Fibroblast of pulmonary artery (primary cell): ENCODE data around the gene FAAP20.

Source experiments
- DNase-seq: peaks from one replicate; pipeline ENCODE4 v3.0.0-alpha.2; 2010; ENCODE audit warnings: low read depth
- H3K4me3 ChIP-seq: replicated peaks from 2 replicates; pipeline ENCODE4 v1.5.1; 2011; ENCODE audit warnings: low read depth, mild to moderate bottlenecking, control low read depth, low read length, moderate library complexity
- TF ChIP-seq, protein P1 (sequence below): IDR thresholded peaks from 2 replicates; pipeline ENCODE4 v1.5.1; 2011; ENCODE audit warnings: mild to moderate bottlenecking, control low read depth, low read length, inconsistent platforms; ENCODE audit errors: missing control alignments

The FAAP20 gene

DNA sequence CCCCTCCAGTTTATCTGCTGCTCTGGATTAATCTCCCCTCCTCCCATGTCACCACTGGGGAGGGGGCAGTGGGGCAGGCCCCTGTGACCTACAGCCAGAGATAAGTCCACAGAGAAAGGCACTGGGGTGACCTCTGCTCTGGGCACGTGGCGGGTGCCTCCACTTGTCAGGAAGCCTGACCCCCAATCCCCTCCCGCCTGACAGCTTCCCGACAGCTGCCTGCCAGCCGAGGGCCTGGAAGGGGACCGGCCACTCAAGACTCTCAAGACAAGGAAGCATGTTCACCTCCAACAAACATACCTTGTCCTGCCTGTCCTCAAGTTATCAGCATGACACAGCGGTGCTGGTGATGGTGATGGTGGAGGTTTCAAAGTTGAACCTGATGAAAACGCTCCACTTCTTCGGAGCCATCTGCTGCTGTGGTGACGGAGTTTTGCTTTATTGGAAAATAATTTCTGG is 3.2 kb upstream of the FAAP20 start:
- DNase-seq: no peak
- TF ChIP-seq, protein P1, sequence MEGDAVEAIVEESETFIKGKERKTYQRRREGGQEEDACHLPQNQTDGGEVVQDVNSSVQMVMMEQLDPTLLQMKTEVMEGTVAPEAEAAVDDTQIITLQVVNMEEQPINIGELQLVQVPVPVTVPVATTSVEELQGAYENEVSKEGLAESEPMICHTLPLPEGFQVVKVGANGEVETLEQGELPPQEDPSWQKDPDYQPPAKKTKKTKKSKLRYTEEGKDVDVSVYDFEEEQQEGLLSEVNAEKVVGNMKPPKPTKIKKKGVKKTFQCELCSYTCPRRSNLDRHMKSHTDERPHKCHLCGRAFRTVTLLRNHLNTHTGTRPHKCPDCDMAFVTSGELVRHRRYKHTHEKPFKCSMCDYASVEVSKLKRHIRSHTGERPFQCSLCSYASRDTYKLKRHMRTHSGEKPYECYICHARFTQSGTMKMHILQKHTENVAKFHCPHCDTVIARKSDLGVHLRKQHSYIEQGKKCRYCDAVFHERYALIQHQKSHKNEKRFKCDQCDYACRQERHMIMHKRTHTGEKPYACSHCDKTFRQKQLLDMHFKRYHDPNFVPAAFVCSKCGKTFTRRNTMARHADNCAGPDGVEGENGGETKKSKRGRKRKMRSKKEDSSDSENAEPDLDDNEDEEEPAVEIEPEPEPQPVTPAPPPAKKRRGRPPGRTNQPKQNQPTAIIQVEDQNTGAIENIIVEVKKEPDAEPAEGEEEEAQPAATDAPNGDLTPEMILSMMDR: no peak
- no peak overlapping the region for H3K4me3 ChIP-seq

DNA sequence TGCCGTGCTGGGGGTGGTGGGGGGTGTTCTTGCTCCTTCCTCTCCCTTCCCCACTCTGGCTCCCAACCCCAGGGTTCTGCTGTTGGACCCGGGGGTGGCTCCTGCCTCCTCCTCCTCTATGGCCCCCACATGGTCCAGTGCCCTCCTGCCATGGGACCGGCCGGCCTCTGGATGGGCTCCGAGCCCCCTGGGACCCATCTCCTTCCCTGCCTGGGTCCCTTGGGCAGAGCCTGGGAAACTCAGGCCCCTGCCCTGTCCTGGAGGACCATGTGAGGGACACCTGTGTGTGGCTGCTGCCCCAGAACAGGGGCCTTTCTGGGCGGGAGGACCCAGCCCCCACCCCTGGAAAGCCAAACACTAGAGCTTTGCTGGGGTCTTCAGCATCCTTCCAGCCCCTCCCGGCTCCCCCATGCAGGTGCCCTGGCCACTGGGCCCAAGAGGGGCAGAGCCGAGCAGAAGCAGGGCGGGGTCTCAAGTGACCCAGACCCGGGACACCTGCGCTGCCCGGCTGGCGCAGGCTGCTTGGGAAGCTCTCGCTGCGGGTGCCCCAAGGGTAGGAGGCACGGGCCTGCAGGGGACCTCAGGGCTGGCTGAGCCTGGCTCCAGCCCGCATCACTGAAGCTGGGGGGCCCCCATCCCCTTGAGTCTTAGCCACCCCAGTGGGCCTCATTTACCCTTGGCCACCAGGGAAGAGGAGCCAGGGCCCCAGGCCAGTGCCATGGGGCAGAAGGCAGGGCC is 2.5 kb upstream of the FAAP20 start:
- H3K4me3 ChIP-seq: no peak overlapping the region
- DNase-seq: no peak
- TF ChIP-seq, protein P1: no peak

DNA sequence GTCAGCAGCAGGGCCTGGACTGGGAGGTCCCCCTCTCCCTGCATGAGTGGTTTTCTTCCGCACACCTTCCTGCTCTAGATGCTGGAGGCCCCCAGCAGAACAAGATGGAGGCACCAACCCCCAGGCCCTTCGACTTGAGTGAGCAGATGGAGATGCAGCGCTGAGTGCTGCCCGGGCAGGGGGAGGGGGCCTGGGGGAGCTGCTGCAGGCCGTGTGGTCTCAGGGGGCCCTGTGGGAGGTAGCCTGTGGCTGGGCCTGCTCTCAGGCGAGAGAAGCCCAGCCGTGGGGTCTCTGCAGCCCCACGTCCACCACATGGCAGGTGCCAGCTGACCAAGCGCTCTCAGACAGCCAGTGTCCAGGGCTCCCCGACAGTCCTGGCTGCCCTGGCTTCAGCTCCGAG is 1.2 kb upstream of the FAAP20 start:
- no peak for DNase-seq
- H3K4me3 ChIP-seq: no peak overlapping the region
- TF ChIP-seq, protein P1: no peak

DNA sequence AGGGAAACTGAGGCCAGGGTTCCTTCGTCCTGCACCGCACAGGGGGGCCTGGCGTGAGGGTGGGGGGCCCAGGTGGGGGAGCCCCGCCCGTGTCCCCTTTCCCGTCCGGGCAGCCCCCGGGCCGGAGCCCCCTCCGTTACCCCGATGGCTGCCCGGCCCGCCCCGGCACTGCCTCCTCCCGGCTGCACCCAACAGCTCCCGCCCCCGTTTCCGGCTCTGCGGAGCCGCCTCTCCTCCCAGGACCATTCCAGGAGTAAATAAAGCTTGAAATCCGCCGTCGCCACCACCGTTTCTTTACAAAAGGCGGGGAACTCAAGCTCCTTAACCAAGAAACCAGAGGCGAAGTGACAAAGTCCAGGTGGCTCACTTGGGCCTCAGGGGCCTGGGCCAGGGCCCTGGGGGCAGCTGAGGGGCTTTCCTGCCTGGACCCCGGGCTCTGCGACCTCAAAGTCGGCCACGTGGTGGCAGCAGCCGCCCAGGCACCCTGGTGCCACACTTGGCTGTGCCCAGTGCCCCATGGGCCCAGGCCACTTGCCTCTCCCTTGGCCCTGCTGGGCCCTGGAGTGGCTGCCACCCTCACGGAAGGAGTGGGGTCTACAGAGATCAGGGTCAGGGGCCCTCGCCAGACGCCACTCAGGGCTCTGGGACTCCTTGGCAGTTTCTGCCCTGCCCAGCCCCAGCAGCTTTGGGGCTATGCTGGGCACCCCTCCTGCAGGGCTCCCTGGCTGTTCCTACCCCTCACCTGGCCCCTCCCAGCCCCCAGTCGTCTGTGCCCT is 514 bp upstream of the FAAP20 start:
- peak overlapping the region; percentile 59 for H3K4me3 ChIP-seq
- TF ChIP-seq, protein P1: peak; percentile 79
- peak; percentile 86 for DNase-seq

GRCh38 chr1:2193514-2194281 is 874 bp downstream of the FAAP20 start:
- peak overlapping the region; percentile 59 for H3K4me3 ChIP-seq
- no peak for DNase-seq
- TF ChIP-seq, protein P1: no peak

DNA sequence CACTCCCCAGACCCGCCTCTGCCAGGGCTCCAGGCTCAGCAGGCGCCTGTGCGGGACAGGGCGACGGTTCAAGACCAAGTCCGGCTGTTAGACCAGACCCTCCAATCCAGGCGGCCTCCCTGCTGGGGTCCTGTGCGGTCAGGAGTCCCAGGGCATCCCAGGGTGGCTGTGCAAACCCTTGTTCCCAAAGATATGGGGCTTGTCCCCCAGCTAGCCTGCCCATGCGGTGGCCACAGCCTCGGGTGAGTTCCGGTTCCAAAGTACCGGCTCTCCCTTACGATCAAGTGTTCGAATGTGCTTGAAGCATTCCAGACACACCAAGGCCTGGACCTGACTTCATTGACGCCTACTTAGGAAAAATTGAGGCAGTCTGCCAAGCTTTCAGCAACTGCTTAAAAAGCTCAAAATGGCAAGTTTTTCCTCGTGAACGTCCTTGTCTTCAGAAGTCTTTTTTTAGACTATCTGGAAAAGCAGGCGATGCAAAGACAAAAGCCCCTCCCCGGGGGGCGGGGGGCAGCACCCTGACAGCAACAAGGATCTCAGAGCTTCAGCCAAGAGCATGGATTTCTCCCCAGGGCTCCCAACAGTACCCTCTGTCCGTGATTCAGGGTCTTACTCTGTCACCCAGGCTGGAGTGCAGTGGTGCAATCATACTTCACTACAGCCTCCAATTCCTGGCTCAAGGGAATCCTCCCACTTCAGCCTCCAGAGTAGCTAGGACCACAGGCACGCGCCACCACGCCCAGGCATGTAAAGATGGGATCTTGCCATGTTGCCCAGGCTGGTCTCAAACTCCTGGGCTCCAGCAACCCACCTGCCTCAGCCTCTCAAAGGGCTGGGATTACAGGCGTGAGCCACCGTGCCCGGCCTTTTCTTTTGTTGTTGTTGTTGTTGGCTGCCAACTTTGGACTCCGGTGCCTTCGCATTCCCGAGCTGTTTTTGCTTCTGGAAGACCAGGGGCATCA is 2.3 kb downstream of the FAAP20 start:
- TF ChIP-seq, protein P1: no peak
- no peak overlapping the region for H3K4me3 ChIP-seq
- DNase-seq: peak; percentile 81
